Measurements from ENCODE around the gene EZR.

DNA sequence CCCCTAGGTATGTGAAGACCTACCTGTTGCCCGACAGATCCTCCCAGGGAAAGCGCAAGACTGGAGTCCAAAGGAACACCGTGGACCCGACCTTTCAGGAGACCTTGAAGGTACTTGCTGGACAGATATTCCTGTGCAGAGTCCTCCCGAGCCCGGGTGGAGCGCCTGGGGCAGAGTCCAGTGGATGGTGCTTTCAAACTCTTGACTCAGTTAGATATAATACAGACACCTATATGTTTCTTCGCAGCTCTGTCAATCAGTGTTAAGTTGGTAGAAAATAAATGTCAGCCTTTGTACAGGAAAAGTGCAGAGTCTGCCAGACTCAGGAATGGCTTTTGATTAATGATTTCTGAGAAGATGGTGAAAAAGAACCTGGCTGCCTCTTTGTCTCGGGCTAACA lies 67.2 kb downstream of the EZR start:
- TF ChIP-seq, protein P1, sequence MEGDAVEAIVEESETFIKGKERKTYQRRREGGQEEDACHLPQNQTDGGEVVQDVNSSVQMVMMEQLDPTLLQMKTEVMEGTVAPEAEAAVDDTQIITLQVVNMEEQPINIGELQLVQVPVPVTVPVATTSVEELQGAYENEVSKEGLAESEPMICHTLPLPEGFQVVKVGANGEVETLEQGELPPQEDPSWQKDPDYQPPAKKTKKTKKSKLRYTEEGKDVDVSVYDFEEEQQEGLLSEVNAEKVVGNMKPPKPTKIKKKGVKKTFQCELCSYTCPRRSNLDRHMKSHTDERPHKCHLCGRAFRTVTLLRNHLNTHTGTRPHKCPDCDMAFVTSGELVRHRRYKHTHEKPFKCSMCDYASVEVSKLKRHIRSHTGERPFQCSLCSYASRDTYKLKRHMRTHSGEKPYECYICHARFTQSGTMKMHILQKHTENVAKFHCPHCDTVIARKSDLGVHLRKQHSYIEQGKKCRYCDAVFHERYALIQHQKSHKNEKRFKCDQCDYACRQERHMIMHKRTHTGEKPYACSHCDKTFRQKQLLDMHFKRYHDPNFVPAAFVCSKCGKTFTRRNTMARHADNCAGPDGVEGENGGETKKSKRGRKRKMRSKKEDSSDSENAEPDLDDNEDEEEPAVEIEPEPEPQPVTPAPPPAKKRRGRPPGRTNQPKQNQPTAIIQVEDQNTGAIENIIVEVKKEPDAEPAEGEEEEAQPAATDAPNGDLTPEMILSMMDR (IDR thresholded peaks at IDR 0.05; ENCODE audit: control extremely low read depth in 1 of 3, insufficient read depth in 1 of 3, low read depth in 1 of 3, low read length in 3 of 3) = no peak
- TF ChIP-seq, protein P2, sequence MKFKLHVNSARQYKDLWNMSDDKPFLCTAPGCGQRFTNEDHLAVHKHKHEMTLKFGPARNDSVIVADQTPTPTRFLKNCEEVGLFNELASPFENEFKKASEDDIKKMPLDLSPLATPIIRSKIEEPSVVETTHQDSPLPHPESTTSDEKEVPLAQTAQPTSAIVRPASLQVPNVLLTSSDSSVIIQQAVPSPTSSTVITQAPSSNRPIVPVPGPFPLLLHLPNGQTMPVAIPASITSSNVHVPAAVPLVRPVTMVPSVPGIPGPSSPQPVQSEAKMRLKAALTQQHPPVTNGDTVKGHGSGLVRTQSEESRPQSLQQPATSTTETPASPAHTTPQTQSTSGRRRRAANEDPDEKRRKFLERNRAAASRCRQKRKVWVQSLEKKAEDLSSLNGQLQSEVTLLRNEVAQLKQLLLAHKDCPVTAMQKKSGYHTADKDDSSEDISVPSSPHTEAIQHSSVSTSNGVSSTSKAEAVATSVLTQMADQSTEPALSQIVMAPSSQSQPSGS (IDR thresholded peaks at IDR 0.05; ENCODE audit: low read length) = no peak
- no peak for TF ChIP-seq POLR2AphosphoS5 (IDR thresholded peaks at IDR 0.05; ENCODE audit: low read depth, low read length)
- no peak for TF ChIP-seq TEAD4 (IDR thresholded peaks at IDR 0.05; ENCODE audit: low read depth, low read length)
- TF ChIP-seq POLR2A (IDR thresholded peaks at IDR 0.05; ENCODE audit: control extremely low read depth in 1 of 2, low read depth in 2 of 2, low read length in 2 of 2) = no peak
- no peak for TF ChIP-seq EP300 (IDR thresholded peaks at IDR 0.05; ENCODE audit: borderline replicate concordance in 1 of 2, low read depth in 2 of 2, low read length in 2 of 2)
